NB4 (cell line): ENCODE results near the gene PALD1.
"Not testable (repeated sequence)": the region's sequence is repeated elsewhere in the genome, so short reads cannot be mapped to it uniquely, and the experiment has no call there.

Source experiments
- DNase-seq: peaks from one replicate; pipeline ENCODE4 v3.0.0; 2010; ENCODE audit warnings: low read depth
- H3K4me3 ChIP-seq: one replicate; pipeline ENCODE4 v1.5.1; 2011; ENCODE audit warnings: mild to moderate bottlenecking, low read depth, low read length, moderate library complexity
- MAX ChIP-seq: IDR thresholded peaks from 2 replicates; pipeline ENCODE4 v1.6.1; 2011; ENCODE audit warnings: low read depth, low read length
- MYC ChIP-seq: IDR thresholded peaks from 2 replicates; pipeline ENCODE4 v1.6.1; 2011; ENCODE audit warnings: low read depth, low read length
- POLR2A ChIP-seq: IDR thresholded peaks from 2 replicates; pipeline ENCODE4 v1.6.1; 2011; ENCODE audit warnings: mild to moderate bottlenecking; ENCODE audit not compliant: insufficient read length; ENCODE audit errors: extremely low read depth
- TF ChIP-seq, protein P1 (sequence below): IDR thresholded peaks from one replicate; pipeline ENCODE4 v1.5.1; 2012; ENCODE audit warnings: low read depth, low read length

The PALD1 gene

DNA sequence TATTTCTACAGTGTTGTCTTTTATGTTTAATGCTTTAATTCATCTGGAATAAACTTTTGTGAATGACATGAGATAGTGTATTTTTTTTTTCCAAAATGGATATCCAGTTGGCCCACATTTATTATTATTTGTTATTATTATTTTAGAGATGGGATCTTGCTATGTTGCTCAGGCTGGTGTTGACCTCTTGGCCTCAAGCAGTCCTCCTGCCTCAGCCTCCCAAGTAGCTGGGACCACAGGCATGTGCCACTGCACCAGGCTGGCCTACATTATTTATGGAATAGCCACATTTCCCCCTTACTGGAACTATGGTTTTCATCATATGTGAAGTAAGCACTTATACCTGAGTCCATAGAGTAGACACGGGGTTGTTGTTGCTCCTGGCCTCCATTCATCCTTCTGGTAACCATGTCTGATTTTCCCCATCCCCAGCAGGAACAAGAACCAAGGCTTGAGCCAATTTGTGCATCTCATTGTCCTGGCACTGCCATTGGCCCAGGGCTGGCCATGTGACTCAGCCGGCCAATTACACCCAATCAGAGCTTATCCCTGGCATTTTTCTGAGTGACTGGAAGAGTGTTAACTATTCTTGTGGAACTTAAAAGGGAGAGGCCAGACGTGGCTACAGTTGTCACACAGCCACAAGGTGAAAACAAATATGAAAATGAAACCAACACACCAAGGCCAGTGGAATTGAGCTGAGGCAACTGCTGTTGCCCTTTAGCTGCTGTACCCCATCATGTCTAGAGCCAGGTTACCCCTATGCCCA, 100.9 kb downstream of the PALD1 start:
- no peak overlapping the region for H3K4me3 ChIP-seq
- DNase-seq, result no peak
- no peak for TF ChIP-seq POLR2A
- no peak for TF ChIP-seq MYC
- TF ChIP-seq MAX, result peak; percentile 46; the same call in 1 of the 2 replicates
- TF ChIP-seq, protein P1, sequence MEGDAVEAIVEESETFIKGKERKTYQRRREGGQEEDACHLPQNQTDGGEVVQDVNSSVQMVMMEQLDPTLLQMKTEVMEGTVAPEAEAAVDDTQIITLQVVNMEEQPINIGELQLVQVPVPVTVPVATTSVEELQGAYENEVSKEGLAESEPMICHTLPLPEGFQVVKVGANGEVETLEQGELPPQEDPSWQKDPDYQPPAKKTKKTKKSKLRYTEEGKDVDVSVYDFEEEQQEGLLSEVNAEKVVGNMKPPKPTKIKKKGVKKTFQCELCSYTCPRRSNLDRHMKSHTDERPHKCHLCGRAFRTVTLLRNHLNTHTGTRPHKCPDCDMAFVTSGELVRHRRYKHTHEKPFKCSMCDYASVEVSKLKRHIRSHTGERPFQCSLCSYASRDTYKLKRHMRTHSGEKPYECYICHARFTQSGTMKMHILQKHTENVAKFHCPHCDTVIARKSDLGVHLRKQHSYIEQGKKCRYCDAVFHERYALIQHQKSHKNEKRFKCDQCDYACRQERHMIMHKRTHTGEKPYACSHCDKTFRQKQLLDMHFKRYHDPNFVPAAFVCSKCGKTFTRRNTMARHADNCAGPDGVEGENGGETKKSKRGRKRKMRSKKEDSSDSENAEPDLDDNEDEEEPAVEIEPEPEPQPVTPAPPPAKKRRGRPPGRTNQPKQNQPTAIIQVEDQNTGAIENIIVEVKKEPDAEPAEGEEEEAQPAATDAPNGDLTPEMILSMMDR, result no peak

GRCh38 chr10:70581176-70581575, 102.6 kb downstream of the PALD1 start:
- not testable (repeated sequence) for H3K4me3 ChIP-seq, DNase-seq

- DNase-seq, result no peak
- TF ChIP-seq, protein P1, result no peak
- no peak for TF ChIP-seq MAX
- H3K4me3 ChIP-seq, result no peak overlapping the region
Observed at GRCh38 chr10:70582793-70583668, 104.5 kb downstream of the PALD1 start.

- no peak for DNase-seq
- no peak overlapping the region for H3K4me3 ChIP-seq
- TF ChIP-seq MYC (no peak), MAX (no peak), POLR2A (no peak)
- TF ChIP-seq, protein P1, result no peak
Observed at GRCh38 chr10:70583669-70584037, 105.1 kb downstream of the PALD1 start.

DNA sequence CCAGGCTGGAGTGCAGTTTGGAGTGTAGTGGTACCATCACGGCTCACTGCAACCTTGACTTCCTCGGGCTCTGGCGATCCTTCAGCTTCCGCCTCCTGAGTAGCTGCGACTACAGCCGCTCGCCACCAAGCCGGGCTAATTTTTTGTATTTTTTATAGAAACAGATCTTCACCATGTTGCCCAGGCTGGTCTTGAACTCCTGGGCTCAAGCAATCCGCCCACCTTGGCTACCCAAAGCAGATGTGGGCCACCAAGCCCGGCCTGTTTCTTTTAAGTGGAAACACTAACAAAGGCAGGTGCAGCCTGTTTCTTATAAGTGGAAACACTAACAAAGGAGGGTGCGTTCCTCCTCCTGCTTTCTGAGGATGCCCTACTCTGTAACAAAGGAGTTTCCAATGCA, 105.8 kb downstream of the PALD1 start:
- TF ChIP-seq MAX (no peak), MYC (no peak), POLR2A (no peak)
- TF ChIP-seq, protein P1, result no peak
- H3K4me3 ChIP-seq, result no peak overlapping the region
- no peak for DNase-seq

GRCh38 chr10:70584909-70585544, 106.5 kb downstream of the PALD1 start:
- peak; percentile 27; the same call in 1 of the 2 replicates for TF ChIP-seq MYC
- peak; percentile 61; the same call in 1 of the 2 replicates for TF ChIP-seq MAX
- TF ChIP-seq, protein P1, result no peak
- no peak overlapping the region for H3K4me3 ChIP-seq

More at GRCh38 chr10:70584909-70585544, 106.5 kb downstream of the PALD1 start:
- DNase-seq, result peak; percentile 91
